Colonic mucosa (tissue), 4 donors: ENCODE results near the gene ZNF275. TPM values are rescaled to one million over a fixed set of nuclear protein-coding genes. Genes with fewer than 3 reads are reported as not detected.
A peak's percentile ranks its signal among the peaks of the same experiment; 100 is the strongest.

Experiments
- DNase-seq: peaks from one replicate; pipeline ENCODE4 v3.0.0-alpha.2; 2020
- H3K27ac ChIP-seq: fragments of 200-600 bp; one replicate; pipeline ENCODE4 v1.8.0; 2021
- H3K27me3 ChIP-seq: fragments of 200-600 bp; one replicate; pipeline ENCODE4 v1.8.0; 2021
- H3K36me3 ChIP-seq: fragments of 200-600 bp; one replicate; pipeline ENCODE4 v1.8.0; 2021
- H3K4me1 ChIP-seq: fragments of 200-600 bp; one replicate; pipeline ENCODE4 v1.8.0; 2021; ENCODE audit warnings: mild to moderate bottlenecking
- H3K4me3 ChIP-seq: fragments of 200-600 bp; one replicate; pipeline ENCODE4 v1.8.0; 2021
- H3K9ac ChIP-seq, 2 donors: one replicate each; pipeline ENCODE4 v1.7.0; 2013; ENCODE audit warnings: control low read depth in 2 of 2, low read depth in 2 of 2, low read length in 2 of 2
- H3K9me3 ChIP-seq: fragments of 200-600 bp; one replicate; pipeline ENCODE4 v1.8.0; 2021
- intact Hi-C: fragments of 100-400 bp; cut with DNase I; formaldehyde crosslinking; loops from one replicate; pipeline ENCODE4 v1.14.1; 2022
- total RNA-seq, 2 donors: library from RNA; stranded (reverse); fragmentation: NEBNext Ultra II Directional in 1 of 2; extraction: Animal tissue kit (Norgen Biotek cat#: 25700) in 1 of 2; gene quantifications; one replicate each; pipeline ENCODE4 v1.2.1, GENCODE V29; 2021
- TF ChIP-seq, protein P1 (sequence below): fragments of 200-600 bp; IDR thresholded peaks from one replicate; pipeline ENCODE4 v1.8.0; 2022; ENCODE audit warnings: antibody characterized with exemption, mild to moderate bottlenecking
- donor health status: healthy.
- donor health status: DM: no; HTN: no; CAD: no.
- donor health status: DM: no; HTN: no; CAD: no.

ZNF275 gene
- total RNA-seq, 2 donors from 2014 or later: 5.4 to 5.8 TPM

GRCh38 chrX:153321381-153322124, 12.4 kb upstream of the ZNF275 start, which contains the start of gene PNMA6F:
TSS of gene PNMA6F (minus strand) at chrX:153321767. CDS start at chrX:153320674, 1,093 bp downstream.
- Histone ChIP-seq H3K4me1 (no peaks in the 10 kb centered on the region), H3K36me3 (no peaks in the 10 kb centered on the region), H3K9me3 (no peaks in the 10 kb centered on the region), H3K4me3 (no peak within 1 kb of the TSS), H3K9ac (no peak within 1 kb of the TSS), H3K27ac (no peak within 1 kb of the TSS), H3K27me3 (no peaks in the 10 kb centered on the region)
- intact Hi-C loops: no loop called here
- no peak for DNase-seq
- TF ChIP-seq, protein P1, sequence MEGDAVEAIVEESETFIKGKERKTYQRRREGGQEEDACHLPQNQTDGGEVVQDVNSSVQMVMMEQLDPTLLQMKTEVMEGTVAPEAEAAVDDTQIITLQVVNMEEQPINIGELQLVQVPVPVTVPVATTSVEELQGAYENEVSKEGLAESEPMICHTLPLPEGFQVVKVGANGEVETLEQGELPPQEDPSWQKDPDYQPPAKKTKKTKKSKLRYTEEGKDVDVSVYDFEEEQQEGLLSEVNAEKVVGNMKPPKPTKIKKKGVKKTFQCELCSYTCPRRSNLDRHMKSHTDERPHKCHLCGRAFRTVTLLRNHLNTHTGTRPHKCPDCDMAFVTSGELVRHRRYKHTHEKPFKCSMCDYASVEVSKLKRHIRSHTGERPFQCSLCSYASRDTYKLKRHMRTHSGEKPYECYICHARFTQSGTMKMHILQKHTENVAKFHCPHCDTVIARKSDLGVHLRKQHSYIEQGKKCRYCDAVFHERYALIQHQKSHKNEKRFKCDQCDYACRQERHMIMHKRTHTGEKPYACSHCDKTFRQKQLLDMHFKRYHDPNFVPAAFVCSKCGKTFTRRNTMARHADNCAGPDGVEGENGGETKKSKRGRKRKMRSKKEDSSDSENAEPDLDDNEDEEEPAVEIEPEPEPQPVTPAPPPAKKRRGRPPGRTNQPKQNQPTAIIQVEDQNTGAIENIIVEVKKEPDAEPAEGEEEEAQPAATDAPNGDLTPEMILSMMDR: no peak

- Histone ChIP-seq H3K27me3 (no peaks in the 10 kb centered on the region), H3K4me1 (no peaks in the 10 kb centered on the region), H3K4me3 (no peak overlapping the region), H3K36me3 (no peaks in the 10 kb centered on the region), H3K27ac (no peak overlapping the region), H3K9me3 (no peaks in the 10 kb centered on the region), H3K9ac (no peak overlapping the region)
- TF ChIP-seq, protein P1: no peak
- intact Hi-C loops: no loop called here
- no peak for DNase-seq
Measured at GRCh38 chrX:153327561-153327960, 6.4 kb upstream of the ZNF275 start.

GRCh38 chrX:153333266-153333665, 687 bp upstream of the ZNF275 start:
- H3K9me3 ChIP-seq: no peaks in the 10 kb centered on the region
- TF ChIP-seq, protein P1: no peak
- no peaks in the 10 kb centered on the region for H3K36me3 ChIP-seq
- H3K27ac ChIP-seq: no peak overlapping the region
- DNase-seq: no peak
- no peaks in the 10 kb centered on the region for H3K27me3 ChIP-seq
- no peak overlapping the region for H3K4me3 ChIP-seq
- intact Hi-C loops: no loop called here
- H3K9ac ChIP-seq: no peak overlapping the region
- no peaks in the 10 kb centered on the region for H3K4me1 ChIP-seq

DNA sequence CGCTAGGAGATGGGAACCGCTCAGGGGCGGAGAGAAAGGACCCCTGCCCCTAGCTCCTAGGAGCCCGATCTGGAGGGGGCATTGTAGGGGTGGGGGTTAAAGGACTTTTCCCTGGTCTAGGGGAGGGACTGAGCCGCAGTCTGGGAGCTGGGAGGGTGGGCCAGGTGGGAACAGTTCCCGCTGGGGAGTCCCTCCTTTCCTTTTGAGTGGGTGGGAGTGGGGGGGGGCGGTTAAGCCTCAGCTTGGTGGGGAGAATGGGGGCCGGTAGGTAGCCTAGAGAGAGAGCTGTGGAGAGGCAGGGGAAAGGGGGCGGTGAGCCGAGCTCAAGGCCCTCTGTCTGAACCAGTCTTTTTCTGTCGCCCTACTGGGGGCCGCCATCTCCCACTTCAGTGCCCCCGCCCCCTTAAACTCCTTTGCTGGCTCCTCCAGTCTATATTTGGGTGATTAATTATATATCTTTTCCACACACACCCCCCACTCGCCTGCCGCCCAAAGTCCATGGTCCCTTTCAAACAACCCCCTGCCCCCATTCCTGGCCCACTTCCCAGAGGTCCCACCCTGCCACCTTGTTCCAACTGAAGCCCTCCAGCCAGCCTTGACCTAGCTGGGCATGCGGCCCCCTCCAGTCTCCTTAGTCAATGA, 822 bp downstream of the ZNF275 start:
- intact Hi-C loops: no loop called here

DNA sequence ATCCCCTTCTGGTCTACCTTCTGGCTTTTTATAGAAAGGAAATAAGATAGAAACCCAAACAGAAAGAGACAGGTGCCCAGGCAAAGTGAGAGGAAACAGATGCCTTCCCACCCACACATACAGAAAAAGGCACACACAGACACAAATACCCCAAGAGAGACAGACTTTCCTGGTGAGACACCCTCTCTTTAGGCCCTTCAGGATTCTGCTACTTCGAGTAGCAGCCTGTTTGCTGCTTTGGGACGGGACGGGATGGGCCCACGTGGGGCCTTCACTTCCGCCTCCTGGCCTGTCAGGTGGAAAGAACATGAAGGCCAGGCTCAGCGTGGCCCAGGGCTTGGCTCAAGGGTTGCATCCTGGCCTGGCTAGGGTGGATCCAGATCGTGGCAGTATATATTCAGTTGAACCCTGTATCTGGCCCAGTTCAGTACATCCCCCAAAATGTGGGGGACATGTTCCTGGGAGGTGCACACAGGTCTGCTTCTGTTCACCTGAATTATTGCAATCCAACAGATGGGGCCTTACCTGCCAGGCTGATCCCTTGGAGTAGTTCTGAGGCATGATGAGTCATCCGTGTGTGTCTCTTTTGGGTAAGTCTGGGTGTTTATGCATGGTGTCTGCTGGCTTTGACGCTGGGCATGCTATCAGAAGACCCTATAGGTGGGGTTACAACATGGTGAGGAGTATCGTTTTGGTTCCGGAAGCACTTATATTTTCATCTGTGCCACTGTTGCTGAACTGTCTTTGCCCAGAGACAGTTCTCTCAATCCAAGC, 2.4 kb downstream of the ZNF275 start:
- intact Hi-C loops: no loop called here
- Histone ChIP-seq H3K4me3 (no peak overlapping the region), H3K27ac (no peak overlapping the region), H3K27me3 (no peaks in the 10 kb centered on the region), H3K4me1 (no peaks in the 10 kb centered on the region), H3K36me3 (no peaks in the 10 kb centered on the region), H3K9me3 (no peaks in the 10 kb centered on the region), H3K9ac (no peak overlapping the region)
- no peak for DNase-seq
- TF ChIP-seq, protein P1: no peak

More for the DNA sequence above, 822 bp downstream of the ZNF275 start:
- Histone ChIP-seq H3K4me3 (peak overlapping the region; percentile 51), H3K36me3 (no peaks in the 10 kb centered on the region), H3K9me3 (no peaks in the 10 kb centered on the region), H3K4me1 (no peaks in the 10 kb centered on the region), H3K27ac (no peak overlapping the region), H3K27me3 (no peaks in the 10 kb centered on the region), H3K9ac (peak overlapping the region; percentile 55 to 79)
- no peak for DNase-seq
- TF ChIP-seq, protein P1: no peak
